PC-3 (cell line): ENCODE results near the gene IFIT3.

ENCODE experiments used
- EZH2 ChIP-seq: fragments of 300-600 bp; sonication (generic); IDR thresholded peaks from one replicate; pipeline ENCODE4 v1.6.1; 2017; ENCODE audit warnings: antibody characterized with exemption, mild to moderate bottlenecking, low read length; ENCODE audit not compliant: unreplicated experiment
- TF ChIP-seq, protein P1 (sequence below): fragments of 300-600 bp; sonication (generic); conservative IDR thresholded peaks from 2 replicates; pipeline ENCODE4 v1.5.1; 2017; ENCODE audit warnings: antibody characterized with exemption, low read depth, mild to moderate bottlenecking, low read length

DNA sequence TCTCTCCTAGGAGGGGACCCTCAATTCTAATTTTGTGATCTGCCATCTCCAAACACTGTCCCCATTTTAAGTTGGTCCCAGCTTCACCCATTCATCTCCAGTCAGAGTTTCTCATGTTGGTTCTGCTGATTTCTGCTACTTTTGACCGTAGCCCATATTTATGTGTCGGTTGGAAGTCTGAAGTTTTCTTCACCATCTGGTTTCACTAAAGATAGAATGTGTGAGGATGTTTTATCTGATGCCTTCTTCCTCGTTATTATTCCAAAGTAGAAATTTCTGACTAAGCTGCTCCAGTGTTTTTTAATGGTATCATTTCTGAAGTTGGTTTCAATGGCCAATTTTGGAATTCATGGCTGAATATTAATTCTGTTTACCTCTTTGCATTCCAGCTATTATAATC is 47.3 kb upstream of the IFIT3 start:
- TF ChIP-seq, protein P1, sequence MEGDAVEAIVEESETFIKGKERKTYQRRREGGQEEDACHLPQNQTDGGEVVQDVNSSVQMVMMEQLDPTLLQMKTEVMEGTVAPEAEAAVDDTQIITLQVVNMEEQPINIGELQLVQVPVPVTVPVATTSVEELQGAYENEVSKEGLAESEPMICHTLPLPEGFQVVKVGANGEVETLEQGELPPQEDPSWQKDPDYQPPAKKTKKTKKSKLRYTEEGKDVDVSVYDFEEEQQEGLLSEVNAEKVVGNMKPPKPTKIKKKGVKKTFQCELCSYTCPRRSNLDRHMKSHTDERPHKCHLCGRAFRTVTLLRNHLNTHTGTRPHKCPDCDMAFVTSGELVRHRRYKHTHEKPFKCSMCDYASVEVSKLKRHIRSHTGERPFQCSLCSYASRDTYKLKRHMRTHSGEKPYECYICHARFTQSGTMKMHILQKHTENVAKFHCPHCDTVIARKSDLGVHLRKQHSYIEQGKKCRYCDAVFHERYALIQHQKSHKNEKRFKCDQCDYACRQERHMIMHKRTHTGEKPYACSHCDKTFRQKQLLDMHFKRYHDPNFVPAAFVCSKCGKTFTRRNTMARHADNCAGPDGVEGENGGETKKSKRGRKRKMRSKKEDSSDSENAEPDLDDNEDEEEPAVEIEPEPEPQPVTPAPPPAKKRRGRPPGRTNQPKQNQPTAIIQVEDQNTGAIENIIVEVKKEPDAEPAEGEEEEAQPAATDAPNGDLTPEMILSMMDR = no peak
- TF ChIP-seq EZH2 = no peak
